Neutrophil (primary cell): ENCODE results near the gene EPHA8.

Experiments
- H3K27ac ChIP-seq: fragments of 200-600 bp; sonication (generic); 2 replicates; pipeline ENCODE4 v1.5.1; 2016; ENCODE audit warnings: mild to moderate bottlenecking, moderate library complexity
- H3K27me3 ChIP-seq: fragments of 200-600 bp; sonication (generic); 2 replicates; pipeline ENCODE4 v1.6.0; 2016; ENCODE audit warnings: mild to moderate bottlenecking
- H3K36me3 ChIP-seq: fragments of 200-600 bp; sonication (generic); 2 replicates; pipeline ENCODE4 v1.5.1; 2017
- H3K4me1 ChIP-seq, 2 experiments: fragments of 200-600 bp in 1 of 2; sonication (generic) in 1 of 2; 1 replicate in 1 of 2; 2 replicates in 1 of 2; pipeline versions ENCODE4 v1.5.1 to v1.6.1; 2013 to 2016; ENCODE audit warnings: low read depth in 1 of 2, low read length in 1 of 2, mild to moderate bottlenecking in 1 of 2, moderate library complexity in 1 of 2; ENCODE audit not compliant: control insufficient read depth in 1 of 2, insufficient read depth in 1 of 2
- H3K4me3 ChIP-seq, 2 experiments: fragments of 200-600 bp in 1 of 2; sonication (generic) in 1 of 2; 1 replicate in 1 of 2; 2 replicates in 1 of 2; pipeline ENCODE4 v1.5.1; 2013 to 2016; ENCODE audit warnings: low read depth in 1 of 2, low read length in 1 of 2, mild to moderate bottlenecking in 1 of 2, moderate library complexity in 1 of 2
- H3K9me3 ChIP-seq: fragments of 200-600 bp; sonication (generic); 2 replicates; pipeline ENCODE4 v1.5.1; 2016
- CTCF ChIP-seq: fragments of 200-600 bp; sonication (generic); IDR thresholded peaks from 2 replicates; pipeline ENCODE4 v1.5.1; 2016; ENCODE audit warnings: antibody characterized with exemption

EPHA8 gene

DNA sequence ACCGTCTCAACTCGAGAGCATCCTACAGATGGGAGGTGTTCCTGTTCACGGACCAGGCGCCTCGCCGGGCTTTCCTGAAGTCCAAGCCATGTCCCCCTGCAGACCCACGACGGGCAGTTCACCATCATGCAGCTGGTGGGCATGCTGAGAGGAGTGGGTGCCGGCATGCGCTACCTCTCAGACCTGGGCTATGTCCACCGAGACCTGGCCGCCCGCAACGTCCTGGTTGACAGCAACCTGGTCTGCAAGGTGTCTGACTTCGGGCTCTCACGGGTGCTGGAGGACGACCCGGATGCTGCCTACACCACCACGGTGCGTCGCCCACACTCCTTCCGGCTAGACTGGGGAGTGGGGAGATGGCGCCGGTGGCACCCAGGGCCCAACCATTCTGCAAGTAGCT lies 35.4 kb downstream of the EPHA8 start:
- TF ChIP-seq CTCF: no peak
- no peaks in the 10 kb centered on the region for H3K4me1 ChIP-seq
- H3K27me3 ChIP-seq: peaks cover 28% of the 10 kb centered on the region
- no peak overlapping the region for H3K4me3 ChIP-seq
- H3K36me3 ChIP-seq: no peaks in the 10 kb centered on the region
- no peak overlapping the region for H3K27ac ChIP-seq
- no peaks in the 10 kb centered on the region for H3K9me3 ChIP-seq

DNA sequence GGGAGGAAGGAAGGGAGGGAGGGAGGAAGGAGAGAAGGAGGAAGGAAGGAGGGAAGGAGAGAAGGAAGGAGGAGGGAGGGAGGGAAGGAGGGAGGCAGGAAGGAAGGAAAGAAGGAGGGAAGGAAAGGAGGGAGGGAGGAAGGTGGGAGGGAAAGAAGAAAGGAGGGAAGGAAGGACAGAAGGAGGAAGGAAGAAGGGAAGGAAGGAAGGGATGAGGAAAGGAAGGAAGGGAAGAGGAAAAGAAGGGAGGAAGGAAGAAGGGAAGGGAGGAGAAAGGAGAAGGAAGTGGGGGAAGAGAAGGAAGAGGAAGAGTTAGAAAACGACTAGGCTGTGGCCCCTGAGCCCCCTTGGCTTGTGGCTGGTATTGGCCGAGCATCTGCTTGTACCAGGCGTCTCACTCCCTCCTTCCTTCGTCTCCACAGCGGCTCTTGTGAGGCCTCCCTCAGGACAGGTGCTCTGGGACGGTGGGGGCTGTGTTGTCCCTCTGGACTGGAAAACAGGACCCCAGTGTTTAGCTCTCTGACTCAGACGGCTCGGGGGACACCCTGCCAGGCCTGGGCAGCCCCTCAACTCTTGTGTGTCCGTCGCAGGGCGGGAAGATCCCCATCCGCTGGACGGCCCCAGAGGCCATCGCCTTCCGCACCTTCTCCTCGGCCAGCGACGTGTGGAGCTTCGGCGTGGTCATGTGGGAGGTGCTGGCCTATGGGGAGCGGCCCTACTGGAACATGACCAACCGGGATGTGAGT lies 37.0 kb downstream of the EPHA8 start:
- Histone ChIP-seq H3K4me1 (no peaks in the 10 kb centered on the region), H3K4me3 (no peak overlapping the region), H3K27ac (no peak overlapping the region), H3K36me3 (no peaks in the 10 kb centered on the region), H3K9me3 (no peaks in the 10 kb centered on the region), H3K27me3 (peaks cover 24% of the 10 kb centered on the region)
- no peak for TF ChIP-seq CTCF

DNA sequence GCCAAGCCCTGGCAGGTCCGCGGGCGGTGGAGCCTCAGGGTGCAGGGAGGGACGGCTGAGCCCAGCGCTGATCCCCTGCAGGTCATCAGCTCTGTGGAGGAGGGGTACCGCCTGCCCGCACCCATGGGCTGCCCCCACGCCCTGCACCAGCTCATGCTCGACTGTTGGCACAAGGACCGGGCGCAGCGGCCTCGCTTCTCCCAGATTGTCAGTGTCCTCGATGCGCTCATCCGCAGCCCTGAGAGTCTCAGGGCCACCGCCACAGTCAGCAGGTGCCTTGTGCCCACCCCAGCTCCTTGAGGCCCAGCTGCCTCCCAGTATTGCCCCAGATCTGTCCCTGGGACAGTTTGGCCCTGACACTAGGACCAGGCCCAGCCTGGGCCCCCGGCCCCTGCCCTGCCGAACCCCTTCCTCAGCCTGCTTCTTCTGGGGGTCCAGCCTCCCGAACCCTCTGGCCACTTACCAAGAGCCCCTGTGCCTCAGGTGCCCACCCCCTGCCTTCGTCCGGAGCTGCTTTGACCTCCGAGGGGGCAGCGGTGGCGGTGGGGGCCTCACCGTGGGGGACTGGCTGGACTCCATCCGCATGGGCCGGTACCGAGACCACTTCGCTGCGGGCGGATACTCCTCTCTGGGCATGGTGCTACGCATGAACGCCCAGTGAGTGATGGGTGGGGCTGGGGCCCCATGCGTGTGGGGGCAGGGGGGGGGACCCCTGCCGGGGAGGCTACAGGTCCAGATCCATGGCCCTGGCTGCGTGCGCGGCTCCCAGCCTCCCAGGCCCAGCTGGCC lies 37.7 kb downstream of the EPHA8 start:
- H3K9me3 ChIP-seq: no peaks in the 10 kb centered on the region
- peaks cover 30% of the 10 kb centered on the region for H3K27me3 ChIP-seq
- H3K4me3 ChIP-seq: no peak overlapping the region
- H3K36me3 ChIP-seq: no peaks in the 10 kb centered on the region
- no peak for TF ChIP-seq CTCF
- H3K27ac ChIP-seq: no peak overlapping the region
- no peaks in the 10 kb centered on the region for H3K4me1 ChIP-seq

DNA sequence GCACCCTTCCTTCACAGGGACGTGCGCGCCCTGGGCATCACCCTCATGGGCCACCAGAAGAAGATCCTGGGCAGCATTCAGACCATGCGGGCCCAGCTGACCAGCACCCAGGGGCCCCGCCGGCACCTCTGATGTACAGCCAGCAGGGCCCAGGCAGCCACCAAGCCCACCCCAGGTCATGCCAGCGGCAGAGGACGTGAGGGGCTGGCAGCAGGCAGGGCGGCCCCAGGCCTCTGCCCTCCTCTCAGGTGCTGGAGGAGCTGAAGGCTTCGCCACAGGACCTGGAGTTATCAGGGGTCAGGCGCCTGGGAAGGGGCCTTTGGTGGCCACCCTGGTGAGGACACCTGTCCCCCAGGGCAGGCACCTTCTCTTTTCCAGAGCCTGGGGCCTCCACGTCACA lies 38.3 kb downstream of the EPHA8 start:
- Histone ChIP-seq H3K27ac (no peak overlapping the region), H3K4me3 (no peak overlapping the region), H3K4me1 (no peaks in the 10 kb centered on the region), H3K27me3 (peaks cover 36% of the 10 kb centered on the region), H3K9me3 (no peaks in the 10 kb centered on the region), H3K36me3 (no peaks in the 10 kb centered on the region)
- TF ChIP-seq CTCF: no peak

DNA sequence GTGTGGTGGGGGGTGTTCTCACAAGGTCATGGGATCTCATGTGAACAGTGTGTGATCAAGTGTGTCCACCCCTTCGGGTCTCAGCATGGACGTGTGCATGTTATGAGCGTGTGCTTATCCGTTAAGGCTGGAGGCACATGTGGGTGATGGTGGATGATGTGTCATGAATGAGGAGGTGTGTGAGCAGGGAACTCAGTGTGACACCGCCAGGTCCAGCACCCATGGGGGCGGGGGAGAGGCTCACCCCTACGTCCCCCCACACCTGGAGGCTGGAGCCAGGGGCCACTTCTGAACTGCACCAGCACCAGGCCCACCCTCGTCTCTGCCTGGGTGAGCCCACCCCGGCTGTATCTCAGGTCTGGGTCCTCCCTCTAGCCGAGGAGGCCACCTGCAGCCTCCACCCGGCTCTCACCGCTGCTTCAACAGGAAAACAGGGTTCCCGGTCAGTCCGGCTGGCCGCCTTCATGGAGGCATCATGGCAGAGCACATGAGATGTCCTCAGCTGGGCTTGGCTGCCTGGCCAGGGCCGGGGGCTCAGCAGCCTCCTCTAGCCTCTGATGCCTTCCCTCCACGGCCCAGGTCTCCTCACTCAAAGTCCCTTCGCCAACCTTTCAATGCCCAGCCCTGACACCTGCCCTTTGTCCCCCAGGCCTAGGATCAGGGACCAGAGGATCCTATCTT lies 38.9 kb downstream of the EPHA8 start:
- Histone ChIP-seq H3K27ac (no peak overlapping the region), H3K4me3 (no peak overlapping the region), H3K4me1 (no peaks in the 10 kb centered on the region), H3K27me3 (peaks cover 41% of the 10 kb centered on the region), H3K9me3 (no peaks in the 10 kb centered on the region), H3K36me3 (no peaks in the 10 kb centered on the region)
- TF ChIP-seq CTCF: no peak
